HG03442 (cell line): ENCODE data around the gene ZNF616.
A peak's percentile ranks its signal among the peaks of the same experiment; 100 is the strongest.

ENCODE experiments used
- ATAC-seq: cut with Tn5 transposase; IDR thresholded peaks from one replicate; pipeline ENCODE4 v1.9.1; 2021; ENCODE audit warnings: mild to moderate bottlenecking, moderate library complexity; ENCODE audit not compliant: unreplicated experiment

Gene ZNF616

GRCh38 chr19:52139252-52140031 is at the start of gene ZNF616:
TSS of gene ZNF616 (minus strand) at chr19:52139938. CDS start at chr19:52130512, 9,426 bp downstream.
- ATAC-seq = peak; percentile 60

DNA sequence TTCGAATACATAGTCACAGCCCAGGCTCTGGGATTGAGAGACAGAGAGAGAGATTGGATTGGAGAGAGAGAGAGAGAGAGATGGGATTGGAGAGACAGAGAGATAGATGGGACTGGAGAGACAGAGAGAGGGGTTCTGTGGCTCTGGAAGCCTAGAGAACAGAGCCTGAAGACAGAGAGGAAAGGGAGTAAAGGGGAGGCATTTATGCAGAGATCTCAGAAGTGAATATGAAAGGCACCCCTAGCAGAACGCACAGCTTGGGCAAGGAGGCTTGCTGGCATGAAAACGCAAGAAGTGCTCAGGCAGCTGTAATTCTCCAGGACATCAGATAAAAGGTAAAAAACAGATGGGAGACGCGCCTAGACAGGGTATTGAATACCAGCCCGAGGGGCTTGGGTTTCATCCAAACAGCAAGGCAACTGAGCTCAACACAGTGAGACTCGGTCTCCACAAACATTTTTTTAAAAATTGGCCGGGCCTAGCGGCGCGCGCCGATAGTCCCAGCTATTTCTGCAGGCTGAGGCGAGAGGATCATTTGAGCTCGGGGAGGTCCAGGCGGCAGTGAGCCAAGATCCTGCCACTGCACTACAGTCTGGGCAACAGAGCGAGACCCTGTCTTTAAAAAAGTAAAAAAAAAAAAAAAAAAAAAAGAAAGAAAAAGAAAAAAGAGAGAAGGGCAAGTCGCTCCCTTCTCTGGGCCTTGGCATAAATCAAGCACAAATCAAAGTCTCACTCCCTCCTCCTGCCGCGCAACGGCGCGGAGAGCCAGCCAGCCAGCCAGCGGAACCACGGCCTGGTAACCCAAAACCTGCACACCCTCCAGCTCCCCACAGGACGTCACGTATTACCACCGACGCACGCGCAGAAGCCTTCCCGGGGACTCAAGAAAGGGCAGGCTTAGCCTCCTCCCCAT is 49.3 kb upstream of the ZNF616 start:
- peak; percentile 1 for ATAC-seq

DNA sequence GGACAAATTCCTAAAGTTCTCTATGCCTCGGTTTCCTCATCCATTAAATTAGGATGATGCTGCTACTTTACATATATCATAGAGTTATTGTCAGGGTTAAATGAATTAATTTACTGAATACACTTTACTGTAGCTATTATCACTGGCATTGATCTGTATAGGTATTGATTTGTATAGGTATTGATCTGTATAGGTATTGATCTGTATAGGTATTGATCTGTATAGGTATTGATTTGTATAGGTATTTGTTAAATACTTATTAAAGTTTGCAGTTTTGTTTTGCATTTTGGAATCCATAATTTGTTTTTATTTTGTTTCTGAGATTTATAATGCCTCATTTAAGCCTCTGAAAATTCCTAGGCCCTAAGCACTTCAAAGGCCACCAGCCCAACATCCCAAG is 47.7 kb upstream of the ZNF616 start:
- no peak for ATAC-seq

DNA sequence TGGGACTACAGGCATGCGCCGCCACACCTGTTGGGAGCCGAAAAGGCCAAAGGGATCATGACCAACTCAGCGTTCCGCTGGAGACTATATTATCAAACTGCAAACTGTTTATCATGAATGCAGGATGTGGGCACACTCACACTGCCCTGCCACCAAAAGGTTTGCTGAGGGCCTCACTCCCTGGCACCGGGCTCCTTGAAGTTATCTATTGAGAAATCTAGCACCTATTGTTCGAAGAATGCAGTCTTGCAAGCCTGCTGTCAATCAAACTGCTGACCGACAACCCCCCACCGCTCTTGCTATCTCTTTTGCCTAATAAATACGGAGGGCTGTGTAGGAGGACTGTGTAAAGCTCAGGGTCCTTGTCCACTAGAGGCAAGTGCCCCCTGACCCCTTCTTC is 36.8 kb upstream of the ZNF616 start:
- ATAC-seq = no peak

GRCh38 chr19:52172347-52172746 is 32.6 kb upstream of the ZNF616 start:
- no peak for ATAC-seq

GRCh38 chr19:52171321-52172169 is 31.8 kb upstream of the ZNF616 start, which contains the start of gene ZNF836:
TSS of gene ZNF836 (minus strand) at chr19:52171621. CDS start at chr19:52168072, 3,549 bp downstream.
- peak; percentile 73 for ATAC-seq

DNA sequence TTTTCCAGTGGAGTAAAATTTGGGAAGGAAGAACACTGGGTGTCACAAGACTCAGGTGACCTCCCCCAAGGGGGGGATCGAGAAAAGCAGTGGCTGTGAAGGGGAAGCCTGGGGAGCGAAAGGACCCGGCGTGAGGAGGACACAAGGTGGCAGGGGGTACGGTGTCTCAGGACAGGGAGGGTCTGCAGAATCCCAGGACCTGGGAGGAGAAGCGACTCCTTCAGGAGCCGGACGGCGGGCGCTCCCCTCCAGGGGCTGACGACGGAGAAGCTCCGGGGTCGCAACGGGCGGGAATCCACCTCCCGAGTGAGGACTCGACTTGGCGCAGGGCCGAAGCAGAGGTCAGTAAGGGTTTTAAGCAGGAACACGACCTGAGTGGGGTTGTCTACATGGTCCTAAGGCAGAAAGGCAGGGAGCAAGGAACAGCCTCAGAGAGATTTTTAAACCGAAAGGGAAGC is 31.2 kb upstream of the ZNF616 start:
- no peak for ATAC-seq

- no peak for ATAC-seq
Measured at GRCh38 chr19:52170304-52170703, 30.6 kb upstream of the ZNF616 start.

- no peak for ATAC-seq
Measured at GRCh38 chr19:52155596-52156359, 16.0 kb upstream of the ZNF616 start.

DNA sequence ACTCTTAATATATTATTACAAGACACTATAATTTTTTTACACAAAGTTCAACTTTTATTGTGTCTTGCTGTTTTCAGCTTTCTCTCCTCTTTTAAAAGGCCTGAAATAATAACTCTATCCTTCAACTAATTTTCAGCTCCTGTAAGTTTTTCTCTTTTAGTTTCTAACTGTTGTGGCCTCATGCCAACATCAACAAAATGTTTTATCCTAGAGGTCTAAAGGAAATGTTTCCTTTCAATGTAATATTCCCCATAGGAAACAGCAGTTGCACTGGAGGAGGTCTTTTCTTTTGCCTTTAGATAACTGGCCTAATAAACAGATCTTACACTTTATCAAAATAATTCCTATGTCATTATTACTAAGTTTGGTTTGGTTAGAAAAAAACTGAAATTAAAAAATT is 8.5 kb upstream of the ZNF616 start:
- ATAC-seq = no peak

- ATAC-seq = no peak
Measured at GRCh38 chr19:52142001-52142595, 2.4 kb upstream of the ZNF616 start.

- ATAC-seq = no peak
Measured at GRCh38 chr19:52141203-52141602, 1.5 kb upstream of the ZNF616 start.

DNA sequence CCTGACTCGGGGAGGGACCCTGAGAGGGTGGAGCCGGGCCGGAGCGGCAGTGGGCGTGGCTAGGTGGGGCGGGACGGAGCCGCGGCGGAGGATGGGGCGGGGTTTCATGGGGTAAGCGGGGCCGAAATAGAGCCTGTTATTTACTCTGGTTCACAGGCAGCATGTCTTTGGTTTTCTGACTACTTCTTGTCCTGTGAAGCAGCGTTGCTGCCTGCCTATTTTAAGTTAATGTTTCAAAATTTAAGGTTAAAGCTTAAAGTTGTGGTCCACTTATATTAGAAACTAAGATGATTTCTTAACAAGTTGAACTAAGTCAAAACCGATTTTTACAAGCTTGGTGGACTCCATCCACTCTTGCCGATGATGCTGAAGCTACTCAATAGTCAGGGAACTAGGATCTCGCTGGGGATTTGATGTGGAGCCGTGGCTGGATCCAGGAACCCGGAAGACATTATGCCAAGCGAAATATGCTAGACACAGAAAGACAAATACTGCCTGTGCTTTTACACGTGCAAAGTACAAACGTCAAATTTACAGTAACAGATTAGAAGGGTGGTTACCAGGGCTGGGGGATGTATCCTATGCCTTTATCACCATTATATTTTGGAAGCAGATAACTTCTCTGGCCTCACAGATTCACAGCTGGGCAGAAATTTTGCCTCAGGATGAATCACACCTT is 433 bp upstream of the ZNF616 start:
- ATAC-seq = peak; percentile 89

DNA sequence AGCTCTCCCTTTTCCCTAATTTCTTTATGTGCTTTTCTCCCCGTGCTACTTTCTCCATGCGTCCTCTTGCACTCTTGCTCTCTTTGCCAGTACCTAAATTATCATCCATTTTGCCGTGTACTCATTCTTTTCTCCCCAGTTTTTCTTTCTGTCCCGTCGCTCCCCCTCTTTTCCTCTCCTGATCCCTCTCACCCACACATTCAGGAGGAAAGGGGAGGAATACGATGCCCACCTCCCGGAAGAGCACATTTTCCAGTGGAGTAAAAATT is 821 bp downstream of the ZNF616 start:
- no peak for ATAC-seq

DNA sequence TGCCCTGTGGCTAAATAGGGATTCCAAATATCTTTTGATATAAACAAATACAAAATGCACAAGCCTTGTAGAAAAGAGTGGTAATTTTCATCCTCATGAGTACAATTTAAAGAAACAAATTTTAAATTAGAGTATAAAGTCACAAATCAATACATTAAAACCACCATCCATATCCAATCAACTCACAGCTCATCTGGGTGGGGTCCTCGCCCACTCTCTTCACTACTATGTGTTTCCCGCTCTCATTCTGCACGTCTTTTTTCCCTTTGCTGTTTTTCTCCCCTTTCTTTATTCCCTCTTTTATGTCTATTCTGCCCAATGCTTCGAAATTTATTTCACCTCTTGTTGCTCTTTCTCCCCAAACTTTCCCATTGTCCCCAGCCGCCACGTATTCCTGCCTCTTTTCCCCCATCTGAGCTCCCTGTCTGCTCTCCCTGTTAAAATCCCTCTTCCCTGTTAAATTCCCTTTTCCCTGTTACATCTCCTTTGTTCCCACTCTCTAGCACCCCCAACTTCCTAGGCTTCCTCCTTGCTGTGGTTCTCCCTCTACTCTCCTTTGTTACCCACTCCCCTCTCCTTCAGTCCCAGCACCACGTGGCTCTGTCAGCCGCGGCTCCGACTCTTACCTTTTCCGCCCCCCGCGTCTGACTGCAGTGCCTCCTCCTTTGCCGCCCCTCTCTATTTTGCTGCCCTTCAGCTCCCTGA is 1.3 kb downstream of the ZNF616 start:
- no peak for ATAC-seq

GRCh38 chr19:52120286-52120685 is 19.5 kb downstream of the ZNF616 start:
- ATAC-seq = no peak

DNA sequence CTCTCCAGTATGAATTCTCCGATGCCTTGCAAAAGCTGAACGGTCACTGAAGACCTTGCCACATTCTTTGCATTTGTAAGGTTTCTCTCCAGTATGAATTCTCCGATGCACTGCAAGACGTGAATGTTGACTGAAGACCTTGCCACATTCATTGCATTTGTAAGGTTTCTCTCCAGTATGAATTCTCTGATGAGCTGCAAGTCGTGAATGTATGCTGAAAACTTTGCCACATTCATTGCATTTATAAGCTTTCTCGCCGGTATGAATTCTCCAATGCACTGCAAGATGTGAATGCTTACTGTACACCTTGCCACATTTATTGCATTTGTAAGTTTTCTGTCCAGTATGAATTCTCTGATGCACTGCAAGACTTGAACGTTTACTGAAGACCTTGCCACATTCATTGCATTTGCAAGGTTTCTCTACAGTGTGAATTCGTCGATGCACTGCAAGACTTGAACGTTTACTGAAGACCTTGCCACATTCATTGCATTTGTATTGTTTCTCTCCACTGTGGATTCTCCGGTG is 24.1 kb downstream of the ZNF616 start:
- ATAC-seq = no peak

DNA sequence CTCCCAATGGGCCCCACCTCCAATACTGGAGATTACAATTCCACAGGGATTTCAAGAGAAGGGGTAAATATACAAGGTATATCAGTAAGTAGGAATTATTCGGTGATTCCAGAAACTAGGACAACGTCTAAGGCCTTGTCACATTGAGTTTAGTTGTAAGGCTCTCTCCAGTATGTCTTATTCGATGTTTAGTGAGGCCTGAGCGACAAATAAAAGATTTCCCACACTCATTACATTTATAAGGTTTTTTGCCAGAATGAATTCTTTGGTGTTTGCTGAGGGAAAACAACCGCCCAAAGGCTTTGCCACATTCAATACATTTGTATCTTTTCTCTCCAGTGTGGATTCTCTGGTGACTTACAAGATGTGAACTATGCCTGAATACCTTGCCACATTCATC is 25.0 kb downstream of the ZNF616 start:
- ATAC-seq = no peak

DNA sequence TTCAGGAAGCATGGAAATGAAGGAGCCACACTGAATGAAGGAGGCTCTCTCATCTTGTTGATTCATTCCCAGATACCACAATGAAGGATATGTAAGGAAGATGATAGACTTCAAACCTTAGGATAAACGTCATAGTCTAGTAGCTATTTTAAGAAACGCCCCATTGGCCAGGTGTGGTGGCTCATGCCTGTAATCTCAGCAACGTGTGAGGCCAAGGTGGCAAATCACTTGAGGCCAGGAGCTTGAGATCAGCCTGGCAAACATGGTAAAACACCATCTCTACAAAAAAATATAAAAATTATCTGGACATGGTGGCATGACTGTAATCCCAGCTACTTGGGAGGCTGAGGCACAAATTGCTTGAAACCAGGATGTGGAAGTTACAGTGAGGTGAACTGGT is 27.1 kb downstream of the ZNF616 start:
- no peak for ATAC-seq
